ENCODE data around the gene CCDC158.

The CCDC158 gene

GRCh38 chr4:76385974-76386373 is 35.0 kb downstream of the CCDC158 start:
- H3K4me3 ChIP-seq (ENCODE audit: low read length in 2 of 2), result no peak overlapping the region
- H3K4ac ChIP-seq (ENCODE audit: low read length), result no peak overlapping the region
- no peak overlapping the region for H2BK120ac ChIP-seq (ENCODE audit: low read depth, low read length)
- H3K36me3 ChIP-seq (replicated peaks in 1 of 2; ENCODE audit: control insufficient read depth in 2 of 2, insufficient read depth in 2 of 2, low read length in 2 of 2), result no peaks in the 10 kb centered on the region
- H4K91ac ChIP-seq (ENCODE audit: low read depth, low read length, poor library complexity), result no peak overlapping the region
- H2BK12ac ChIP-seq (ENCODE audit: low read length), result no peak overlapping the region
- DNase-seq (ENCODE audit: low spot score), result no peak
- H3K27me3 ChIP-seq (ENCODE audit: control insufficient read depth in 3 of 3, insufficient read depth in 3 of 3, low read depth in 1 of 3, low read length in 3 of 3), result no peaks in the 10 kb centered on the region
- no peak overlapping the region for H2BK15ac ChIP-seq (ENCODE audit: low read length)
- no peak overlapping the region for H3K14ac ChIP-seq (ENCODE audit: low read length)
- no peak overlapping the region for H3K23ac ChIP-seq (ENCODE audit: low read depth, low read length, poor library complexity)
- no peaks in the 10 kb centered on the region for H3K4me1 ChIP-seq (ENCODE audit: control insufficient read depth in 2 of 2, insufficient read depth in 1 of 2, low read depth in 1 of 2, low read length in 2 of 2)
- H2AK5ac ChIP-seq (ENCODE audit: low read depth, low read length), result no peak overlapping the region
- H3K79me1 ChIP-seq (ENCODE audit: low read depth, low read length), result no peaks in the 10 kb centered on the region
- H2BK5ac ChIP-seq (ENCODE audit: low read length), result no peak overlapping the region
- no peak overlapping the region for H3K18ac ChIP-seq (ENCODE audit: low read length)
- no peak overlapping the region for H4K8ac ChIP-seq (ENCODE audit: low read depth, low read length)
- no peak overlapping the region for H3K4me2 ChIP-seq (ENCODE audit: insufficient read depth, low read length, poor library complexity, severe bottlenecking)
- H3K9ac ChIP-seq (ENCODE audit: low read depth, low read length, poor library complexity), result no peak overlapping the region
- no CpG with 5 or more reads among the region's 6 CpGs for WGBS, 2 donors (ENCODE audit: extremely low coverage in 2 of 2, insufficient read length in 2 of 2, insufficient replicate concordance in 1 of 2)
- H3K27ac ChIP-seq (replicated peaks; ENCODE audit: low read length), result no peak overlapping the region
- peaks cover 2 to 4% of the 10 kb centered on the region in 2 donors for H3K9me3 ChIP-seq (replicated peaks in 1 of 2; ENCODE audit: control insufficient read depth in 2 of 2, insufficient read depth in 1 of 2, low read depth in 1 of 2, low read length in 2 of 2)
- H2AFZ ChIP-seq (ENCODE audit: low read length), result no peak overlapping the region

- no peak overlapping the region for H2BK12ac ChIP-seq (ENCODE audit: low read length)
- H3K27ac ChIP-seq (replicated peaks; ENCODE audit: low read length), result no peak overlapping the region
- H3K27me3 ChIP-seq (ENCODE audit: control insufficient read depth in 3 of 3, insufficient read depth in 3 of 3, low read depth in 1 of 3, low read length in 3 of 3), result no peaks in the 10 kb centered on the region
- no peak overlapping the region for H3K4ac ChIP-seq (ENCODE audit: low read length)
- H3K4me2 ChIP-seq (ENCODE audit: insufficient read depth, low read length, poor library complexity, severe bottlenecking), result no peak overlapping the region
- no peaks in the 10 kb centered on the region for H3K79me1 ChIP-seq (ENCODE audit: low read depth, low read length)
- no peak overlapping the region for H2AK5ac ChIP-seq (ENCODE audit: low read depth, low read length)
- H3K23ac ChIP-seq (ENCODE audit: low read depth, low read length, poor library complexity), result no peak overlapping the region
- H3K9ac ChIP-seq (ENCODE audit: low read depth, low read length, poor library complexity), result no peak overlapping the region
- no peak overlapping the region for H4K91ac ChIP-seq (ENCODE audit: low read depth, low read length, poor library complexity)
- no peak overlapping the region for H3K18ac ChIP-seq (ENCODE audit: low read length)
- no peak overlapping the region for H2BK5ac ChIP-seq (ENCODE audit: low read length)
- no peak overlapping the region for H2AFZ ChIP-seq (ENCODE audit: low read length)
- no peak overlapping the region for H4K8ac ChIP-seq (ENCODE audit: low read depth, low read length)
- no CpG with 5 or more reads among the region's 4 CpGs for WGBS, 2 donors (ENCODE audit: extremely low coverage in 2 of 2, insufficient read length in 2 of 2, insufficient replicate concordance in 1 of 2)
- H3K9me3 ChIP-seq (replicated peaks in 1 of 2; ENCODE audit: control insufficient read depth in 2 of 2, insufficient read depth in 1 of 2, low read depth in 1 of 2, low read length in 2 of 2), result peaks cover 2 to 10% of the 10 kb centered on the region in 2 donors
- H2BK120ac ChIP-seq (ENCODE audit: low read depth, low read length), result no peak overlapping the region
- no peak overlapping the region for H2BK15ac ChIP-seq (ENCODE audit: low read length)
- no peaks in the 10 kb centered on the region for H3K36me3 ChIP-seq (replicated peaks in 1 of 2; ENCODE audit: control insufficient read depth in 2 of 2, insufficient read depth in 2 of 2, low read length in 2 of 2)
- no peak for DNase-seq (ENCODE audit: low spot score)
- H3K14ac ChIP-seq (ENCODE audit: low read length), result no peak overlapping the region
- H3K4me1 ChIP-seq (ENCODE audit: control insufficient read depth in 2 of 2, insufficient read depth in 1 of 2, low read depth in 1 of 2, low read length in 2 of 2), result no peaks in the 10 kb centered on the region
- no peak overlapping the region for H3K4me3 ChIP-seq (ENCODE audit: low read length in 2 of 2)
These were observed 36.9 kb downstream of the CCDC158 start for GRCh38 chr4:76384052-76384451.

GRCh38 chr4:76383001-76383400 is 37.9 kb downstream of the CCDC158 start:
- no peak overlapping the region for H3K9ac ChIP-seq (ENCODE audit: low read depth, low read length, poor library complexity)
- peaks cover 2 to 10% of the 10 kb centered on the region in 2 donors for H3K9me3 ChIP-seq (replicated peaks in 1 of 2; ENCODE audit: control insufficient read depth in 2 of 2, insufficient read depth in 1 of 2, low read depth in 1 of 2, low read length in 2 of 2)
- no peak overlapping the region for H2AK5ac ChIP-seq (ENCODE audit: low read depth, low read length)
- no peak overlapping the region for H4K8ac ChIP-seq (ENCODE audit: low read depth, low read length)
- no peaks in the 10 kb centered on the region for H3K27me3 ChIP-seq (ENCODE audit: control insufficient read depth in 3 of 3, insufficient read depth in 3 of 3, low read depth in 1 of 3, low read length in 3 of 3)
- no peak overlapping the region for H3K4me3 ChIP-seq (ENCODE audit: low read length in 2 of 2)
- H2BK120ac ChIP-seq (ENCODE audit: low read depth, low read length), result no peak overlapping the region
- H2BK15ac ChIP-seq (ENCODE audit: low read length), result no peak overlapping the region
- H4K91ac ChIP-seq (ENCODE audit: low read depth, low read length, poor library complexity), result no peak overlapping the region
- no CpG with 5 or more reads among the region's 2 CpGs for WGBS, 2 donors (ENCODE audit: extremely low coverage in 2 of 2, insufficient read length in 2 of 2, insufficient replicate concordance in 1 of 2)
- no peak overlapping the region for H3K4ac ChIP-seq (ENCODE audit: low read length)
- H2BK12ac ChIP-seq (ENCODE audit: low read length), result no peak overlapping the region
- no peak overlapping the region for H2AFZ ChIP-seq (ENCODE audit: low read length)
- no peak overlapping the region for H2BK5ac ChIP-seq (ENCODE audit: low read length)
- H3K18ac ChIP-seq (ENCODE audit: low read length), result no peak overlapping the region
- no peak overlapping the region for H3K4me2 ChIP-seq (ENCODE audit: insufficient read depth, low read length, poor library complexity, severe bottlenecking)
- no peaks in the 10 kb centered on the region for H3K79me1 ChIP-seq (ENCODE audit: low read depth, low read length)
- no peak overlapping the region for H3K23ac ChIP-seq (ENCODE audit: low read depth, low read length, poor library complexity)
- H3K4me1 ChIP-seq (ENCODE audit: control insufficient read depth in 2 of 2, insufficient read depth in 1 of 2, low read depth in 1 of 2, low read length in 2 of 2), result peaks cover 0 to 3% of the 10 kb centered on the region in 2 donors
- no peaks in the 10 kb centered on the region for H3K36me3 ChIP-seq (replicated peaks in 1 of 2; ENCODE audit: control insufficient read depth in 2 of 2, insufficient read depth in 2 of 2, low read length in 2 of 2)
- DNase-seq (ENCODE audit: low spot score), result no peak
- H3K14ac ChIP-seq (ENCODE audit: low read length), result no peak overlapping the region
- no peak overlapping the region for H3K27ac ChIP-seq (replicated peaks; ENCODE audit: low read length)

- no peak for DNase-seq (ENCODE audit: low spot score)
- H2AFZ ChIP-seq (ENCODE audit: low read length), result no peak overlapping the region
- no peak overlapping the region for H3K27ac ChIP-seq (replicated peaks; ENCODE audit: low read length)
- no peak overlapping the region for H4K8ac ChIP-seq (ENCODE audit: low read depth, low read length)
- peaks cover 2 to 10% of the 10 kb centered on the region in 2 donors for H3K9me3 ChIP-seq (replicated peaks in 1 of 2; ENCODE audit: control insufficient read depth in 2 of 2, insufficient read depth in 1 of 2, low read depth in 1 of 2, low read length in 2 of 2)
- H3K4me3 ChIP-seq (ENCODE audit: low read length in 2 of 2), result no peak overlapping the region
- WGBS, 2 donors (ENCODE audit: extremely low coverage in 2 of 2, insufficient read length in 2 of 2, insufficient replicate concordance in 1 of 2), result no CpG with 5 or more reads among the region's 3 CpGs
- H3K36me3 ChIP-seq (replicated peaks in 1 of 2; ENCODE audit: control insufficient read depth in 2 of 2, insufficient read depth in 2 of 2, low read length in 2 of 2), result no peaks in the 10 kb centered on the region
- no peak overlapping the region for H3K23ac ChIP-seq (ENCODE audit: low read depth, low read length, poor library complexity)
- no peak overlapping the region for H3K18ac ChIP-seq (ENCODE audit: low read length)
- H4K91ac ChIP-seq (ENCODE audit: low read depth, low read length, poor library complexity), result no peak overlapping the region
- H2BK5ac ChIP-seq (ENCODE audit: low read length), result no peak overlapping the region
- H3K4me2 ChIP-seq (ENCODE audit: insufficient read depth, low read length, poor library complexity, severe bottlenecking), result no peak overlapping the region
- H2AK5ac ChIP-seq (ENCODE audit: low read depth, low read length), result no peak overlapping the region
- H3K79me1 ChIP-seq (ENCODE audit: low read depth, low read length), result no peaks in the 10 kb centered on the region
- H2BK120ac ChIP-seq (ENCODE audit: low read depth, low read length), result no peak overlapping the region
- H3K4me1 ChIP-seq (ENCODE audit: control insufficient read depth in 2 of 2, insufficient read depth in 1 of 2, low read depth in 1 of 2, low read length in 2 of 2), result peaks cover 3 to 7% of the 10 kb centered on the region in 2 donors
- H3K14ac ChIP-seq (ENCODE audit: low read length), result no peak overlapping the region
- no peak overlapping the region for H3K4ac ChIP-seq (ENCODE audit: low read length)
- H2BK15ac ChIP-seq (ENCODE audit: low read length), result no peak overlapping the region
- no peaks in the 10 kb centered on the region for H3K27me3 ChIP-seq (ENCODE audit: control insufficient read depth in 3 of 3, insufficient read depth in 3 of 3, low read depth in 1 of 3, low read length in 3 of 3)
- H2BK12ac ChIP-seq (ENCODE audit: low read length), result no peak overlapping the region
- no peak overlapping the region for H3K9ac ChIP-seq (ENCODE audit: low read depth, low read length, poor library complexity)
These were observed 39.0 kb downstream of the CCDC158 start for GRCh38 chr4:76381986-76382385.
